ENCODE measurements around the gene GPR132. TPM values are rescaled to one million over a fixed set of nuclear protein-coding genes. Genes with fewer than 3 reads are reported as not detected.

The GPR132 gene
- total RNA-seq, 2 donors from 2014 or later: 1.0 TPM

GRCh38 chr14:105073720-105074600, 8.7 kb upstream of the GPR132 start:
- Histone ChIP-seq H3K9ac (ENCODE audit: low read depth in 2 of 2, low read length in 2 of 2) (no peak overlapping the region), H3K27me3 (peaks cover 5% of the 10 kb centered on the region), H3K4me3 (no peak overlapping the region), H3K9me3 (no peaks in the 10 kb centered on the region), H3K27ac (no peak overlapping the region), H3K36me3 (no peaks in the 10 kb centered on the region), H3K4me1 (no peaks in the 10 kb centered on the region)
- intact Hi-C loops (cut with DNase I): no loop called here
- no peak for TF ChIP-seq CTCF (IDR thresholded peaks at IDR 0.05)
- DNase-seq: no peak

- peaks cover 5% of the 10 kb centered on the region for H3K27me3 ChIP-seq
- DNase-seq: no peak
- TF ChIP-seq CTCF (IDR thresholded peaks at IDR 0.05): no peak
- no peaks in the 10 kb centered on the region for H3K36me3 ChIP-seq
- no peaks in the 10 kb centered on the region for H3K4me1 ChIP-seq
- H3K9me3 ChIP-seq: no peaks in the 10 kb centered on the region
- H3K4me3 ChIP-seq: no peak overlapping the region
- H3K9ac ChIP-seq (ENCODE audit: low read depth in 2 of 2, low read length in 2 of 2): no peak overlapping the region
- intact Hi-C loops (cut with DNase I): no loop called here
- no peak overlapping the region for H3K27ac ChIP-seq
These were observed 7.9 kb upstream of the GPR132 start for GRCh38 chr14:105072892-105073719.

GRCh38 chr14:105072381-105072861, 7.2 kb upstream of the GPR132 start:
- Histone ChIP-seq H3K9ac (ENCODE audit: low read depth in 2 of 2, low read length in 2 of 2) (no peak overlapping the region), H3K36me3 (no peaks in the 10 kb centered on the region), H3K27me3 (peaks cover 5% of the 10 kb centered on the region), H3K27ac (no peak overlapping the region), H3K4me1 (no peaks in the 10 kb centered on the region), H3K4me3 (no peak overlapping the region), H3K9me3 (no peaks in the 10 kb centered on the region)
- intact Hi-C loops (cut with DNase I): no loop called here
- DNase-seq: no peak
- TF ChIP-seq CTCF (IDR thresholded peaks at IDR 0.05): no peak

GRCh38 chr14:105071942-105072341, 6.7 kb upstream of the GPR132 start:
- H3K4me1 ChIP-seq: no peaks in the 10 kb centered on the region
- TF ChIP-seq CTCF (IDR thresholded peaks at IDR 0.05): no peak
- no peaks in the 10 kb centered on the region for H3K36me3 ChIP-seq
- peaks cover 5% of the 10 kb centered on the region for H3K27me3 ChIP-seq
- no peaks in the 10 kb centered on the region for H3K9me3 ChIP-seq
- H3K27ac ChIP-seq: no peak overlapping the region
- intact Hi-C loops (cut with DNase I): no loop called here
- H3K9ac ChIP-seq (ENCODE audit: low read depth in 2 of 2, low read length in 2 of 2): no peak overlapping the region
- no peak for DNase-seq
- no peak overlapping the region for H3K4me3 ChIP-seq

GRCh38 chr14:105071326-105071725, 6.1 kb upstream of the GPR132 start:
- Histone ChIP-seq H3K9me3 (no peaks in the 10 kb centered on the region), H3K9ac (ENCODE audit: low read depth in 2 of 2, low read length in 2 of 2) (no peak overlapping the region), H3K4me1 (no peaks in the 10 kb centered on the region), H3K27ac (no peak overlapping the region), H3K36me3 (no peaks in the 10 kb centered on the region), H3K4me3 (no peak overlapping the region), H3K27me3 (peaks cover 5% of the 10 kb centered on the region)
- DNase-seq: no peak
- TF ChIP-seq CTCF (IDR thresholded peaks at IDR 0.05): no peak
- intact Hi-C loops (cut with DNase I): no loop called here
